ENCODE results near the gene NADK2. TPM values are rescaled to one million over a fixed set of nuclear protein-coding genes. Genes with fewer than 3 reads are reported as not detected.

The NADK2 gene
- total RNA-seq, 1 donor from 2014 or later = 11.0 TPM

Other genes with a start within 250 kb of the NADK2 start
- 0.18 and 0.27 TPM in 2 replicates for gene UGT3A2, start 175.0 kb downstream of the NADK2 start, total RNA-seq
- 11.6 and 14.8 TPM in 2 replicates for gene LMBRD2, start 90.0 kb downstream of the NADK2 start, total RNA-seq
- 45.5 and 46.6 TPM in 2 replicates for gene SKP2, start 89.8 kb downstream of the NADK2 start, total RNA-seq
- not detected in 2 replicates for gene RANBP3L, start 60.0 kb upstream of the NADK2 start, total RNA-seq